Adipose tissue (tissue), 3 donors: ENCODE results near the gene REPS1. TPM values are rescaled to one million over a fixed set of nuclear protein-coding genes. Genes with fewer than 3 reads are reported as not detected.

ENCODE experiments used
- H3K27ac ChIP-seq: one replicate; pipeline ENCODE4 v1.5.1; 2013; ENCODE audit warnings: low read depth, low read length
- WGBS, 3 donors: extraction: QIAGEN DNeasy Blood & Tissue Kit; methylation state at CpG; one replicate each; pipeline ENCODE4 v1.1.7; 2013; 5-methylcytosine and 5-hydroxymethylcytosine counted together
- polyA plus RNA-seq, 3 donors: library from polyadenylated mRNA; stranded (reverse); fragments of 200-250 nt; gene quantifications; one replicate each; pipeline ENCODE4 v1.2.3, GENCODE V29; 2013
- donor health status: healthy with polysubstance abuse.
- donor health status: Bipolar disorder and iron deficiency.
- donor health status: healthy.

Gene REPS1
- polyA plus RNA-seq, 3 donors = 12.5 to 19.9 (median 13.2) TPM

DNA sequence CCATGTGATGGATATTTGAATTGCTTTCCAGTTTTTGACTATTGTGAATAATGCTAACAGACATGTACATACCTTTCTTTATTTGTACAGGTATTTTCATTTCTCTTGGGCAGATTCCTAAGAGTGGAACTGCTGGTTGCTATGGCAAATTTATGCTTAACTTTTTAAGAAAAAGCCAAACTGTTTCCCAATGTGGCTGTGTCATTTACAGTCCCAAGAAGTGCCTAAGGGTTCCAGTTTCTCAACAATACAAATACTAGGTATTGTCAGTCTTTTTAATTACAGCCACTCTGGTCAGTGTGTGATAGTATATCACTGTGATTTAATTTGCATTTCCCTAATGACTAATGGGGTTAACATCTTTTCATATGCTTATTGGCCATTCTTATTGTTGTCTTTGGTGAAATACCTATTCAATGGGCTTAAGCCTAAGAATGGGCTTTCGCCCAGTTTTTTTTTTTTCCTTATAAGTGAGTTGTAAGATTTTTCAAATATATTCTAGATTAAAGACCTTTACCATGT, 10.3 kb downstream of the REPS1 start:
- no peak overlapping the region for H3K27ac ChIP-seq

DNA sequence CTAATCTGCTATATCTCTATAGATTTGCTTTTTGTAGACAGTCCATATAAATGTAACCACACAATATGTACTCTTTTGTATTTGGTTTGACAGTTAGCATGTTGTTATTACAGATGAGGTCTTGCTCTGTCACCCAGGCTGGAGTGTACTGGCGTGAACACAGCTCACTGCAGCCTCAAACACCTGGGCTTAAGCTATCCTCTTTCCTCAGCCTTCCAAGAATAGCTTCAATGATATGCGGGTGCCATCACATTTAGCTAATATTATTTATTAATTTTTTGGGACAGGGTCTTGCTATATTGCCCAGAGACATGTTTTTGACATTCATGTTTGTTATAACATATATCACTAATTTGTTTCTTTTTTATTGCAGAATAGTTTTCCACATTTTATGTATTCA, 10.8 kb downstream of the REPS1 start:
- H3K27ac ChIP-seq = no peak overlapping the region
- 95 to 97% (median 97%) methylated on average over 2 of the region's 2 CpGs for WGBS, 3 donors

More for the DNA sequence above, 10.3 kb downstream of the REPS1 start:
- 98 to 100% (median 100%) methylated on average over 1 of the region's 1 CpG for WGBS, 3 donors

DNA sequence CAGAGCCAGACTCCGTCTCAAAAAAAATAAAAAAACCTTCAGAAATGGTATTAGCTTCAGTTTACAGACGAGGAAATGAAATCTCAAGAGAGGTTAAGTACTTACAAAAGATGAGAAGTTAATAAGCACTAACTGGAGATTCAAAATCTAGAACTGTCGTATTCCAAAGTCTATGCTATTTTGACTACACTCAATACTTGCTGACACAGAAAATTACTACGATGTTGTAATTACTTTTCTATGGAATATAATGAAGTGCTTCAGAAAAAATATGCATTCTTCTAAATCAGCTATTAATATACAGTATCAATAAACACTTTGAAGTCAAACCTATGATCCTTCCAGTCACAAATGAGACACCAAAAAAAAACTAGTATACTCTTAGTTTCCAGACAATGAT, 12.2 kb downstream of the REPS1 start:
- H3K27ac ChIP-seq = no peak overlapping the region
- 80 to 92% (median 84%) methylated on average over 4 of the region's 4 CpGs for WGBS, 3 donors

DNA sequence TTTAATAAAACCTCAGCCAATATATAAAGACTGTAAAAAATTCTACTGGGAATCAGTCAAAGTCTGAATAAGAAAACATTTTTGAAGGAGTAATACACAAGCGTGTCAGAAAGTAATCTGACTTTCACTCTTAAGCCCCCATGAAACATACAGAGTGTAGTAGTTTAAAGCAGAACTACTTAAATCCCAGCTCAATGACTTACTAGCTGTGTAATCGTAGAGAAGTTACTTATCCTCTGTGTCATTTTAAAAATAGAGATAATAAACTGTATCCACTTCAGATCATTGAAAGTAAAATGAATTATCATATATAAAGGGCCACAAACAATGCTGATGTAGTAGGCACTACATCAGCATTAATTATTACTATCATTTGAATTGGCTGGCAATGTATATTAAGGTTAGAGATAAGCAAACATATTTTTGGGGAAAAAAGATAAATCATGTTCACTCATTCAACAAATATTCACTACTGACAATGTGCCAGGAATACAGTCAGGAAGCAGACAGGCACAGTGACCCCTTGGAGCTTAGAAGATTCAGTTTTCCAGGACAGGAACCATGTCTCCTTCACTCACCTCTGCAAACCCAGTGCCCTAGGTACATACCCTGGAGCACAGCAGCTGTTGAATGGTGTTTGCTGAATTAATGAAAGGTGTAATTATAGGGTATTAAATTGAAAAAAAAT, 14.4 kb downstream of the REPS1 start:
- 31 to 54% (median 52%) methylated on average over 2 of the region's 2 CpGs for WGBS, 3 donors
- H3K27ac ChIP-seq = no peak overlapping the region

DNA sequence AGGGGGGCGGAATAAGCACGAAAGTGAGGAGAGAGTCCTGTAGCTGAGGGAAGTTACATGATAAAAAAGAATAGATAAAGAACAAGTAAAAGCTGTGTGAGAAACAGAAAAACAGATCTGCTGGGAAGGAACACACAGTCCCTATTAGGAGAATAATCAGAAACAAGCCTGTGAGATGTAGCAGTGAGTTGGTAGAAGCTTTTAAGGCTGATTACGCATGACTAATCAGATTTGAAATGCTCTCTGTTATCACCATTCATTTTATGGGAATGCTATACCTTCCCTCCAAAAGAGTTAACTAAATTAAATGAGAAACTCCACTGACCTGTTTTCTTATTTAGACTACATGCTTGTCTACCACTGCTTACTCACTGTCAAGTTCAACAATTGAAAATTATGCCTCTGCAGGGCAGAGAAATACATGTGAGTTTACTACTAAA, 15.8 kb downstream of the REPS1 start:
- H3K27ac ChIP-seq = no peak overlapping the region
- WGBS, 3 donors = 83 to 89% (median 88%) methylated on average over 3 of the region's 3 CpGs

DNA sequence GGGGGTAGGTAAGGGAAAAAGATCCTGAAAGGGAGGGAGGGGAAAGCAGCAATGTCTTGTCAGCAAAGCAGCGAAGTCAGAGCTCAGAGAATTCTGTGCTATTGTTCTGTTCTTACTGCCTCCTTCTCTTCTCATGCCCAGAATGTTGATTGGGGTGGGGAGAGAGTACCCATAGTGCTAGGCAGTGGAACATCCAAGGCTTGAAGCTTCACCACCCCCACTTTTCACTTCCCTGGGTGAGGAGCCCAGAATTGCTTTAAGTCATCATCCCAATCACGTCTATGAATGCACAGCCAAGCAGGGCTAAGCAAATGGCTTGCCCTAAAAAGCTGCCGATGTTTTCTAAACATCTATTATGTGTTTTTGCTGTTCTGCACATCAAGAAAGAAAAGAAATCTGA, 16.5 kb downstream of the REPS1 start:
- H3K27ac ChIP-seq = no peak overlapping the region
- 87 to 91% (median 91%) methylated on average over 3 of the region's 3 CpGs for WGBS, 3 donors

DNA sequence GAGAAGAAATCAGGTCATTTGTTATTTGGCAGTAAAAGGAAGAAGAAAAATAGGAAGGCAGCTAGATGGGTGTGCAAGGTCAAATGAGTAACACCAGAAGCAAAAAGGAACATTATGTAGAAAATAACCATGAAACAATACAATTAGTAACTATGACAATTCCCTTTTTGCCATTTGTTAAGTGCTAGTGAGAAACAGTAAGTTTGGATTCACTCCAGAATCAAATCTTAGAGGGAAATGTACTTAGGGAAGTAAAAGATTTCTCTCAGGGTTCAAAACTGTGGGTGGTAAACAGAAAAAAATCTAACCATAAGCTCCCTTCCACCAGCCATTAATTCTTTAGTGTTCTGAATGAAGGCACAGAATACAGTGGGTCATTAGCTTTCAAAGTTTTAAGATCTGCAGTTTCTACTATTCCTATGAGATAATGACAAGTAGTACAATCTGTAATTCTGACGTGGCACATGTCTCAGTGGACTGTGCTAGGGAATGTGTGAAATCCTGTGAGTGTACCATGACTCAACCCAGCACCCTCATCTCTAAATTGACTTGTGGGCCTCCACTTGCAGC, 17.1 kb downstream of the REPS1 start:
- 24 to 36% (median 26%) methylated on average over 1 of the region's 1 CpG for WGBS, 3 donors
- H3K27ac ChIP-seq = no peak overlapping the region

DNA sequence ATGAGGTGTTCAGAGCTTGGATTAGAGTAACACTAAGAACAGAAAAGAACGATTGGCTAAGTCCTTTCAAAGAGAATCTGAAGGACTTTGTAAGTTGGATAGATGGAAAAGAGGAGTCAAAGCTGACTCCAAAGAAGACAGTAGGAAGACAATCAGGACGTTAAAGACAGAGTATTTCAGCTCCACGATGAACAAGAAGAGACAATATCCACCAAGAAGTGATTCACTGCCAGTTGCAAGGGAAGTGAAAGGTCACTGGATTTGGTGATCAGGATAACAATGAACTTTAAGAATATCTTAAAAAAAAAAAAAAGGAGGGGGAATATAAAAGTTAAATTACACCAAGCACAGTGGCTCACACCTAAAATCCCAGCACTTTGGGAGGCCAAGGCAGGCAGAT, 17.9 kb downstream of the REPS1 start:
- WGBS, 3 donors = 72 to 89% (median 79%) methylated on average over 3 of the region's 3 CpGs
- H3K27ac ChIP-seq = no peak overlapping the region

DNA sequence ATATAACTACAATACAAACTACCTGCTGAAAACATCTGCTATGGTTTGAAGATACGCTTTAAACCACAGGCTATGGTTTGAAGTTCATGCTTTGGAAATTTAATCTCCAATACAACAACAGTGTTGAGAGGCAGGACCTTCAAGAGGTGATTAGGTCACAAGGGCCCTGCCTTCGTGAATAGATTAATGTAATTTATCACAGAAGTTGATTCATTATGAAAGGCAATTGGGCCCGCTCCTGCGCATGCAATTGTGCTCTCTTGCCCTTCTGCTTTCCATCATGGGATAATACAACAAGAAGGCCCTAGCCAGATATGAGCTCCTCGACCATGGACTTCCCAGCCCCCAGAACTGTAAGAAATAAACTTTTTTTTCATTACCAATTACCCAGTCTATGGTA, 21.2 kb downstream of the REPS1 start:
- 78 to 91% (median 85%) methylated on average over 5 of the region's 5 CpGs for WGBS, 3 donors
- H3K27ac ChIP-seq = no peak overlapping the region

DNA sequence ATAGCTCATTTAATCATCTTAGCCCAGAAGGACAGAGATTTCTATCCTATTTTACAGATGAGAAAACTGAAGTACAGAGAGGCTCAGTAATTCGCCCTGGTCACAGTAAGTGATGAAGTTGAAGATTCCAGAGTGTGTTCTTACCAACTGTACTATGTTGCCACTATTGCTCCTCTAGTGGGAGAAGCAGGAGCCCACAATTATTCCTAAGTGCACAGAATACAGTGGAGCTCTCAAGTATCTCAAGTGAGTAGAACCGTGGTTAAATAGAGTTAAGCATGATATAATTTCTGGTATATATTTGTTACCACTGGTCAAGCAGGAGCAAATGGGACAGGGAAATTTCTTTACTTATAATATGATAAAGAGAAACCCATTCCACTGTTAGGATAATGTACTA, 22.1 kb downstream of the REPS1 start:
- H3K27ac ChIP-seq = no peak overlapping the region
- WGBS, 3 donors = 97 to 99% (median 98%) methylated on average over 2 of the region's 2 CpGs

DNA sequence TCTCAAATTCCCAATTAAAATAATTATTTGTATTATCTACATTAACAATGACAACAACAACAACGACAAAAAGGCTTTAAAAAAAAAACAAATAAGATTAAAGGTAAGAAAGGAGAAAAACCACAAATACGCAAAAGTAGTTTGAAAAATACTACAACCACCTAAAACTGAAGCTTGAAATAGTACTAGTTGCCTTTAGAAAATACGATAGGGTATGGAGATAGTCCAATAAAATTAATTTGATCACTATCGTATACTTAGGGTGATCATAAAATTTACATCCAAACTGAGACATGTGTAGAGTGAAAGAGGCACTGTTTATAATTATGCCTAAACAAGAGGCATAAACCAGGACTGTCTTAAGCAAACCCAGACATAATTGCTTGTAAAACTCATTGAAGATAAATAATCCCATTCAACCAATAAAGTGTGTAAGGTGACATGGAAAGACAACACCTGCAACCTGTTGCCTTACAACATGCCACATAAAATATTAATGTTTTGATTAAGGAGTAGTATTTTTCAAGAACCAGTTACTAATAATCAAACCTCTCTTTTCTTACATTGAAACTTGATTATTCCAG, 22.7 kb downstream of the REPS1 start:
- WGBS, 3 donors = 92 to 95% (median 95%) methylated on average over 4 of the region's 4 CpGs
- H3K27ac ChIP-seq = no peak overlapping the region

DNA sequence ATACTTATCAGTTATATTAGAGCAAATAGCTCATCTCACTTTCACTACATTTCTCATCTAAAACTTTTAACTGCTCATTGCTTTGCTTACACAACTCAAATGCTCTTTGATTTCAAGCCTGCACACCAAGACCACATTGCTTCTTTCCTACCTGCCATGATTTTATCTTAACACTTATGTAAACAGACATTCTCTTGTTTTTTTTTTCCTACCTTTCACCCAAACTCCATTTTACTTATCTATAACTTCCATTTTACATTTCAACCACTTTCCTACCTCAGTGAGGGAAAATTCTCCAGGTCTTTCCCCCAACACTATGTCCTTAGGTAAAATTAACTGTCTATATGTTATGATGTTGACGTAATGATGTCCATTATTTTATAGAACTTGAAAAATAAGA, 24.0 kb downstream of the REPS1 start:
- WGBS, 3 donors = 95 to 100% (median 99%) methylated on average over 1 of the region's 1 CpG

DNA sequence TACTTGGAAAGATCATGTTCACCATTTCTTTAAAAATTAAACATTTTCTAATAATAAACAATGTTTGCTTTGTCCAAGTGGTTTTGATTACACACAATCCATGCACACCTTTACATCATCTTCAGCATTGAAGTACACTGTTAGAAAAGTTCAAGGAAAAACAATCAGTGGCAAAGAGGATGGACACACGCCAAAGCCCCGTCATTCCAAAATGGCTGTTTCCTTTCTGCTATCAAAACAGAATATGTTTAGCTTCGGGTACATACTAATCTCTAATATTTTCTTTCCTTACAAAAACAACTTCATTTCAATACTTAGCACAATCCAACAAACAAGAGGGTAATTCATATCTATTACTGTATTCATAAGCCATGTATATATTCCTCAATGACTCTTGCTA, 24.5 kb downstream of the REPS1 start:
- no peak overlapping the region for H3K27ac ChIP-seq
- WGBS, 3 donors = 54 to 70% (median 63%) methylated on average over 3 of the region's 3 CpGs

More for the DNA sequence above, 24.0 kb downstream of the REPS1 start:
- H3K27ac ChIP-seq = no peak overlapping the region

DNA sequence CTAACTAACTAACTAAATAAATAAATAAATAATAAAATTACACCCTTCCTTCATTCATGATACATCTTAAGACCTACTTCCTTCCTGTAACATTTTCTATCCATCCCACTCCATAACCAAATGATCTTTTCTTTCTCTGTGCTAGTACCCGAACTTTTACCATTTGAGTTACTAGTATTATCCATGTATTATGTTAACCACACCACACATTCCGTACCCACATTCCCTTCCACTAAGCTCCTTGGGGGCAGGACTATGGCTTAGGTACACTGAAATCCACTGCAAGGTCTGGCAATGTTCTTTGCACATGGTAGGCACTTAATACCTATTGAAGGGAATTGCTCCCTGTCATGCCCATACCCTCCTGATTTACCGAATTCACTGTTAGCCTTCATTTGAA, 24.9 kb downstream of the REPS1 start:
- no peak overlapping the region for H3K27ac ChIP-seq
- WGBS, 3 donors = 97 to 99% (median 98%) methylated on average over 3 of the region's 3 CpGs

DNA sequence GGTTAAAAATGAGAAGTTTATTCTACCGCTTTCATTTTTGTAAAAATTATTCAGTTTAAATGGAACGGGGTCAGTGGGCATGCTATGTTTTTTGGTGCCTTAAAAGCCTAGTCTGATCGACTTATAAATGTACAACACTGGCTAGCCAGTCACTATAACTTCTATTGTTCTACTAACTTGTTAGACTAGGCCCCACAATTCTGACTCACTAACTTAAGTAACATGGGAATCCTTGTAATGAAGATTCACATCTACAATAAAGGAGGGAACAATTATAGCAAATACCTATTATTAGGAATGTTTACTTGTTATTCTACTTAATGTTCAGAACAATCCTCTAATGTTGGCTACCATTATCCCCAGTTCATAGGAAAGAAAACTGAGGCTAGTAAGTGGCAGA, 28.5 kb downstream of the REPS1 start:
- 85 to 89% (median 88%) methylated on average over 3 of the region's 3 CpGs for WGBS, 3 donors
- H3K27ac ChIP-seq = no peak overlapping the region

DNA sequence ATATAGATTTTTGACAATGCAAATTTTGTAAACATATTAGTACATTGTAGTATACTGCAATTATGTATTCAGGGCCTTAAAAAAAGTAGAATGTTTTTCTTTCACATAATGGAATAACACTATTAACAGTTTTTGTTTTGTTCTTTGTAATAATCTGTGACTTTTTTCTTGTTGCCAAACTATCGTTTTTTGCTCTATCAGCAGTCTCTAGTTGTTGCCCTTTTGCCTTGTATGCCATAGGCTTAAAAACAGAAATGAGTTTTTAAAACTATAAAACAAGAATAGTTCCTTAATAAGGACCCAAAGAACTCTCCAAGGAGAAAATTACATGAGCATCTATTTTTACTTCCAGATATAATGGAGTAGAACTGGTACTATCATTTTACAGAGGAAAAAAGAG, 29.5 kb downstream of the REPS1 start:
- H3K27ac ChIP-seq = no peak overlapping the region
- 48 to 76% (median 49%) methylated on average over 1 of the region's 1 CpG for WGBS, 3 donors

DNA sequence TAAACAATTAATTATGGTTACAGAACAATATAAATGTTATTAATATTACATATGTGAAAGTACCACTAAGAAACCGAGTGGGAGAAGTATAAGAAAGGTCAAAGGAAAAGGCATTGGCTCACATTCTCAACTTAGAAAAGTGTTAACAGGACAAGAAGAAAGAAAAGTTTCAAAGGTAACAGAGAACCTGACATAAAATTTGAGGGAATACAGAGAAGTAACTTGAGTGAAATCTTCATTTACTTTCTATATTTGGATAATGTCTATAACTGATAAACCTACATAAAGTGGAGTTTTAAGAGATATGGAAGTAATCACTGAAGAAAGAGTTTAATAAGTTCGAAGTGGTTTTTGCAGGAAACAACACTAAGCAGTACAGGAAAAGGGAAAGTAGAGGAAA, 30.1 kb downstream of the REPS1 start:
- 16 to 38% (median 25%) methylated on average over 2 of the region's 2 CpGs for WGBS, 3 donors
- H3K27ac ChIP-seq = no peak overlapping the region

DNA sequence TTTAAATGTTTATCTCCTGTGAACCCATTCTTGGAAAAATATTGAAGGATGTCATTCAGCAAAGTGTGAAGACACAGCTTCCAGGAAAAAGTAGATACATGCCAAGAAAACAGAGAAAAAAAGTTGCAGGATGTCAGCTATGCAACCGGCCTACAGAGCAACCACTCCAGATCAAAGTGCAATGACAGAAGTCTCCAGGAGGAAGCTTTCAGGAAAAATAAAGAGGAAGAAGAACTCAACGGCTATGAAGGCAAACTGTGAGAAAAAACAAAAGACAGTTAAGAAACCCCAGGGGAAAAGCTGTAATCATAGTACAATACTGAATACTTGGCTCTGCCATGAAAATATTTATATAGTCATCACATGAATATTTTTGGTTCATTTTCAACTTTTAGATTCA, 30.6 kb downstream of the REPS1 start:
- no peak overlapping the region for H3K27ac ChIP-seq
- 5 to 30% (median 6%) methylated on average over 2 of the region's 2 CpGs for WGBS, 3 donors

DNA sequence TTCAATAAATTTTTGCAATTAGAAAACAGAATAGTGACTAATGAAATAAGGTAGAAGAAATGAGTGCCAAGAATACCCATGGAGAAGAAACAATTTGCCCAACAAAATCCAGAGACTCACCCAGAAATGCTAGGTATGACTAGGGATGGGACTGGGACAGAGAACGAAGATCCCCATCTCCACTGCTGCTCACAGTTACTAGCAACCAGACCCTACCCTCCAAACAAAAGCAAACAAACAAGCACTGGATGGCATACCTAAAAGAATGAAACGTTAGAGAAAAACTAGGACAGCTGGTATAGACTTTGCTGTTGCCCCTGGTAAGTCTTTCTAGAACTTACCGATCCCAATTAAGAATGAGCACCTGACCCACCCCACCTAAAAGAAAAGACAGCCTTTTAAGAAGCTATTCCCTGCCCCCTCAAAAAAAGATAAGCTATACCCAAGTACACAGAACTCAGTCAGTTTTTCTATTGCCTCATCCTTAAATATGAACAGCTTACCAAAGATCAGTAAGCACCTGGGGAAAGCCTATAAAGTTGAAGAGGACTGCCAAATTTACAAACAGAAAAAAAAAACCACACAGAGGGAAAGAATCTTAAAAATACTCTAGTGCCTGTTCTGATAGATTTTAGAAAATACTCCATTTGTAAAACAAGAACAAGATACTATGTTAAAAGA, 31.7 kb downstream of the REPS1 start:
- 83 to 93% (median 87%) methylated on average over 3 of the region's 3 CpGs for WGBS, 3 donors
- no peak overlapping the region for H3K27ac ChIP-seq
